ENCODE data around the gene MS4A15. TPM values are rescaled to one million over a fixed set of nuclear protein-coding genes. Genes with fewer than 3 reads are reported as not detected.
"Not testable (repeated sequence)": the region's sequence is repeated elsewhere in the genome, so short reads cannot be mapped to it uniquely, and the experiment has no call there.

MS4A15 gene
- total RNA-seq, result not detected
- long read RNA-seq, result 0 reads

DNA sequence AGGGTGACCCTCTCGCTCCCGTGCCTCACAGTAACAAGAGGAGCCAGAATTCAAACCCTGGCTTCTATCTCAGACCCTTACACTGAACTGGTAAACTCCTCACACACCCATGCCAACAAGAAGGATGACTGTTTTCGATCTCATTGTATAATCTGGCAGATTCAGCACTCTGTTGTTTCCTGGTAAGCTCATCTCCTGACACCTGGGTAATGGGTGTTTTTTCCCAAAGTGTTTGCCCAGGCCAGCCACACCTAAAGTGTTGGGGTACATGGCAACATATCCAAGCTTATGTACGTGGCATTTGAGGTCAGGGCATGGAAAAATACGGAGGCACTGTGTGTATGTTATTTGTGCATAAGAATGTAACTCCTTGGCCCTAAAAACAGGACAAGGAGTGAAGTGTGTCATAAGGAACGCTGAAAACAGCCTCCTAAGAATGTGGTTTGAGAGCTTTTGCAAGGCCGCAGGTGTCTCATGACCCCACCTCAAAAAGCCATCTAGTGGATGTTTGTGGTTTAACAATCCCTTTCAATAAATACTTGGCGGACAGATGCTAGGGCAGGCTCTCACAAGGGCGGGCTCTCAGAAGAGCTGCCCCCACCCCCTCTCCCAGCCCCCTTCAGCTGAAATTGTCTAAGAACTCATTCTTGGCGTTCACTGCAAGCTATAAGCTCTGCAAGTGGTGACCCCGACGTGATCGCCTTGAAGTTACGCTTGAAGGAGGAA, at the start of gene MS4A15:
TSS of gene MS4A15 (plus strand) at position 561 of the 726 bp plus-strand sequence. CDS start 6,867 bp downstream, outside the sequence.
- DNase-seq (ENCODE audit: low spot score), result peak; percentile 24

DNA sequence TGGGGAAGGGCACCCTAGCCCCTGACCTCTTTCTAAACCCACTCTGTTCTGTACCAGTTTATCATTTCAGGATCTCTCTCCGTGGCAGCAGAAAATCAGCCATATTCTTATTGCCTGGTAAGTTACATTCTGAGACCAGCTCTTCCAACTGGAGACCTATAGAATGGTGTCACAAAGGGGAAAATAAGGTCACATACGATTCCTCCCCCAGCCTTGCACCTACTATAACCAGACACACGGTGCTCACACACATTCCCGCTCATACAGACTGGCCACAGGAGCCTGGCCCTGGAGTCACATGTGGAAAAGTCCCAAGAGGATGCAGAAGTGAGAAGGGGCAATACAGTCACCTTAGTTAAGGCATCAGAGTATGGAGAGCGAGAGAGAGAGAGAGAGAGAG, 49.7 kb upstream of the MS4A15 start:
- DNase-seq (ENCODE audit: low spot score), result no peak

GRCh38 chr11:60710482-60710881, 46.2 kb upstream of the MS4A15 start:
- DNase-seq (ENCODE audit: low spot score), result no peak

- no peak for DNase-seq (ENCODE audit: low spot score)
Observed at GRCh38 chr11:60711276-60711675, 45.4 kb upstream of the MS4A15 start.

- DNase-seq (ENCODE audit: low spot score), result not testable (repeated sequence)
Observed at GRCh38 chr11:60713423-60713822, 43.2 kb upstream of the MS4A15 start.

GRCh38 chr11:60717956-60718355, 38.7 kb upstream of the MS4A15 start:
- DNase-seq (ENCODE audit: low spot score), result no peak

GRCh38 chr11:60718524-60719316, 37.9 kb upstream of the MS4A15 start:
- DNase-seq (ENCODE audit: low spot score), result no peak

DNA sequence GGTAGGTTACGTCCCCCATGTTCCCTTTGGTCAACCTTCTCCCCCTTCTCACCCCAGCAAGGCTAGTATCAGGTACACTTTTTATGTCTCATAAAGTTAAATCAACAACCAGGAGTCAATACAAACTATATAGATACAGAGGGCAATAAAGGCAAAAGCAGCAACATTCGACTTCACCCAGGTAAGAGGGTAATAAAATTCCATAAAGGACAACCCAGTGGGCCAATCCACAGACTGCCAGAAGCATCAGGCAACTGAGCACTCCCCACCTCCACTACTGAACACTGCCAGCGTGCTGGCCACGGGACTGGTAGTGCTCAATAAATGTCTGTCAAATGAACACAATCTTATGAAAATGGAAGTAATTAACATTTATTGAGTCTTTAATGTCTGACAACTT, 37.3 kb upstream of the MS4A15 start:
- DNase-seq (ENCODE audit: low spot score), result no peak

DNA sequence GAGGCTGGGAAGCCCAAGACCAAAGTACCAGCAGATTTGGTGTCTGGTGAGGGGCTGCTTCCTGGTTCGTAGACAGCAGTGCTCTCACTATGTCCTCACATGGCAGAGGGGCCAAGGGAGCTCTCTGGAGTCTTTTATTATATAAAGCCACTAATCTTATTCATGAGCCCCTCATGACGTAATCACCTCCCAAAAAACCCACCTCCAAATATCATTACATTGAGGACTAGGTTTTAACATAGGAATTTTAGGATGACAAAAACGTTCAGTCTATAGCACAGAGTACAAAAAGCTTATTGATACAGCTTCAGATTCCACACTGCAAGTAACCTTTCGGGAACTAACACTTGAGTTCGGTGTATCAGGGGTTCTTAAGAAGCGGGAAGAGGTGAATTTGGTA, 36.2 kb upstream of the MS4A15 start:
- no peak for DNase-seq (ENCODE audit: low spot score)

GRCh38 chr11:60724420-60724819, 32.2 kb upstream of the MS4A15 start, which contains the start of gene MS4A18:
Gene MS4A18 (plus strand): TSS chr11:60724720.
- DNase-seq (ENCODE audit: low spot score), result no peak

GRCh38 chr11:60725592-60725991, 31.1 kb upstream of the MS4A15 start:
- DNase-seq (ENCODE audit: low spot score), result no peak

GRCh38 chr11:60731586-60731985, 25.1 kb upstream of the MS4A15 start:
- DNase-seq (ENCODE audit: low spot score), result no peak

DNA sequence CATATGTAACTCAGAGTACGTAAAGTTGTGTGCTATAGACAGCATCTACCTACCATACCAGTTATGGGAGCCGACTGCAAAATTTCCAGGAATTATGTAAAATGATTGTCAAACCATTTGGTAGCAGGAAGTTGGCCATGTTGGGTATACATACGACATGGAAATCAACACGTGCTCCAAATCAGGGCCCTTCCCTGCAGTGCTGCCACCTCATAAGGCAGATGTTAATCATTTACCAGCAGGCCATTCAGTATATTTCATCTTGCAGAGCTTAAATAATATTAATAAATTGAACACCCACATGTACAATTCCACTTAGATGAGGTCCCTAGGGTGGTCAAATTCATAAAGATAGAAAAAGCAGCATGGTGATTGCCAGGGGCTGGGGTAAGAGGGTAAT, 22.4 kb upstream of the MS4A15 start:
- no peak for DNase-seq (ENCODE audit: low spot score)

GRCh38 chr11:60739114-60739513, 17.6 kb upstream of the MS4A15 start:
- DNase-seq (ENCODE audit: low spot score), result no peak

GRCh38 chr11:60740573-60740972, 16.1 kb upstream of the MS4A15 start:
- no peak for DNase-seq (ENCODE audit: low spot score)

- no peak for DNase-seq (ENCODE audit: low spot score)
Observed at GRCh38 chr11:60741421-60741820, 15.2 kb upstream of the MS4A15 start.

DNA sequence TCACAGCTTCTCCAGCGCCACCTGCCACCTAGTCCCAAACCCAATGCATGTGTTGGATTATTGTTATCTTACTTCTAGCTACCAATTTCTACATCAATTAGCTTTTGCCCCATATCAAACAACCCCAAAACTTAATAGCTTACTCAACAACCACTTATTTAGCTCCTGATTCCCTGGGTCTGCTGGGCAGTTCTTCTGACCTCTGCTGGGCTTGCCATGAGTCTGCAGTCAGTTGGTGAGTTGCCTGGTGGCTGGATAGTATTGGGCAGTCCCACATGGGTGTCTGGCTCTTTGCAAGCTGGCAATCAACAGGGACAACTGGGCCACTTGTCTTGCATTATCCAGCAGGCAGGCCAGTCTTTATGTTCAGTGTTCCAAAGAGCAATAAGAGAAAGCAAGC, 13.6 kb upstream of the MS4A15 start:
- DNase-seq (ENCODE audit: low spot score), result no peak

GRCh38 chr11:60744114-60744513, 12.6 kb upstream of the MS4A15 start:
- DNase-seq (ENCODE audit: low spot score), result no peak

DNA sequence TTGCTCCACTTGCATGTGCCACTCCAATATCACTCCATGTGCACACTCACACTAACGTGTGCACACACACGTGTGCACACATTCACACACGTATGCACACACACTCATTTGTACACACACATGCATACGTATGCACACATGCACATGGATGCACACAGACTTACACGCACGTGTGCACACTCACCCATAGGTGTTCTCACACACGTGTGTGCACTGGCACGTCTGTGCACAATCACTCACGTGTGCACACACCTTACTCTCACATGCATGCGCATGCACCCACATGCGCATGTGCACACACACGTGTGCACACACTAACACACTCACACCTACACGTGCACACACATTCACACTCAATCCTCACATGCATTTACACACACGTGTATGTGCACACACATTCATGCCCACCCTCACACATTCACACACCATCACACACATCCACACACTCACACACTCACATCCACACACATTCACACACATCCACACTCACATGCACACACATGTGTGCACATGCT, 9.3 kb upstream of the MS4A15 start:
- DNase-seq (ENCODE audit: low spot score), result no peak

DNA sequence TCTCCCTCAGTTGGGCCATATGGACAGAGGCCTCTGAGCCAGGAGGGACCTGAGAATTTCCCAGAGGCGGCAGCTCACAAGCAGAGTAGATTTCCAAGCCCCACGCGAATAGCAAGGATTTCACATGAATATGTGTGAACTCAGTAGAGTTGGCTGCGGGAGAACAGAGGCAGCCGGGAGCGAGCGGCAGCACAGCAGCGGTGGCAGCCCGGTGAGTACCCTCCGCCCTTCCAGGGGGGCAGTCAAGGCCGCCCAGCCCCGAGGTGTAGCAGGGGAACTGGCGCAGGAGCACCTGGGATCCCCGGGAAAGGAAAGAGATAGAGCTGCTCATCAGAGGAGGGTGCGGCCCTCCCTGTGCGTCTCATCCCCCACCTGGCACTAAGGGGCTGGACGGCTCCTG, 8.4 kb upstream of the MS4A15 start:
- DNase-seq (ENCODE audit: low spot score), result no peak

GRCh38 chr11:60748821-60749220, 7.8 kb upstream of the MS4A15 start:
- no peak for DNase-seq (ENCODE audit: low spot score)

- peak; percentile 51 for DNase-seq (ENCODE audit: low spot score)
Observed at GRCh38 chr11:60750911-60751310, 5.8 kb upstream of the MS4A15 start.
